Aorta (tissue), 5 donors: ENCODE data around the gene GJB4. TPM values are rescaled to one million over a fixed set of nuclear protein-coding genes. Genes with fewer than 3 reads are reported as not detected.

ENCODE experiments used
- ATAC-seq: fragments of 200-7000 bp; cut with Tn5 transposase; one replicate; pipeline ENCODE4 v1.9.1; 2022; ENCODE audit warnings: moderate library complexity; ENCODE audit not compliant: low FRiP score
- DNase-seq, 2 donors: peaks; one replicate each; pipeline ENCODE4 v3.0.0-alpha.2; 2020
- H3K27ac ChIP-seq, 2 donors: one replicate each; pipeline ENCODE4 v1.5.1; 2013; ENCODE audit warnings: low read length in 2 of 2, mild to moderate bottlenecking in 2 of 2, moderate library complexity in 2 of 2, control low read depth in 1 of 2, inconsistent platforms in 1 of 2, low read depth in 1 of 2
- H3K27me3 ChIP-seq, 2 donors: one replicate each; pipeline ENCODE4 v1.6.1; 2013; ENCODE audit warnings: control low read depth in 1 of 2, low read length in 1 of 2, mild to moderate bottlenecking in 1 of 2, moderate library complexity in 1 of 2; ENCODE audit not compliant: insufficient read depth in 2 of 2, control insufficient read depth in 1 of 2
- H3K36me3 ChIP-seq, 2 donors: one replicate each; pipeline ENCODE4 v1.6.1; 2013; ENCODE audit warnings: control low read depth in 1 of 2, low read length in 1 of 2, mild to moderate bottlenecking in 1 of 2; ENCODE audit not compliant: insufficient read depth in 2 of 2, control insufficient read depth in 1 of 2
- H3K4me1 ChIP-seq, 2 donors: one replicate each; pipeline ENCODE4 v1.6.1; 2013; ENCODE audit warnings: low read length in 2 of 2, control low read depth in 1 of 2, mild to moderate bottlenecking in 1 of 2, moderate library complexity in 1 of 2; ENCODE audit not compliant: insufficient read depth in 2 of 2, control insufficient read depth in 1 of 2
- H3K4me3 ChIP-seq, 2 donors: one replicate each; pipeline ENCODE4 v1.5.1; 2013; ENCODE audit warnings: low read length in 2 of 2, control low read depth in 1 of 2, mild to moderate bottlenecking in 1 of 2
- H3K9me3 ChIP-seq: one replicate; pipeline ENCODE4 v1.6.1; 2013; ENCODE audit warnings: mild to moderate bottlenecking, low read length; ENCODE audit not compliant: control insufficient read depth
- WGBS, 2 donors: extraction: QIAGEN DNeasy Blood & Tissue Kit; methylation state at CpG; one replicate each; pipeline ENCODE4 v1.1.7; 2013; 5-methylcytosine and 5-hydroxymethylcytosine counted together
- intact Hi-C, 2 donors: fragments of 100-400 bp; cut with DNase I; formaldehyde crosslinking; loops; one replicate each; pipeline versions ENCODE4 v1.14.2 to v1.15.0; 2022
- polyA plus RNA-seq, 2 donors: library from polyadenylated mRNA; stranded (reverse); fragments of 200-250 nt; gene quantifications; one replicate each; pipeline ENCODE4 v1.2.3, GENCODE V29; 2013
- total RNA-seq, 2 donors: library from RNA; stranded (reverse); fragmentation: NEBNext Ultra II Directional; extraction: Animal tissue kit (Norgen Biotek cat#: 25700); gene quantifications; one replicate each; pipeline ENCODE4 v1.2.1, GENCODE V29; 2021
- donor health status: healthy with polysubstance abuse.
- donor health status: Bipolar disorder and iron deficiency.
- donor health status: DM: no; HTN: no; CAD: no.
- donor health status: DM: no; HTN: no; CAD: no.
- donor health status: DM: yes; HTN: yes; CAD: no.

The GJB4 gene
- total and polyA plus RNA-seq, 4 donors: not detected

DNA sequence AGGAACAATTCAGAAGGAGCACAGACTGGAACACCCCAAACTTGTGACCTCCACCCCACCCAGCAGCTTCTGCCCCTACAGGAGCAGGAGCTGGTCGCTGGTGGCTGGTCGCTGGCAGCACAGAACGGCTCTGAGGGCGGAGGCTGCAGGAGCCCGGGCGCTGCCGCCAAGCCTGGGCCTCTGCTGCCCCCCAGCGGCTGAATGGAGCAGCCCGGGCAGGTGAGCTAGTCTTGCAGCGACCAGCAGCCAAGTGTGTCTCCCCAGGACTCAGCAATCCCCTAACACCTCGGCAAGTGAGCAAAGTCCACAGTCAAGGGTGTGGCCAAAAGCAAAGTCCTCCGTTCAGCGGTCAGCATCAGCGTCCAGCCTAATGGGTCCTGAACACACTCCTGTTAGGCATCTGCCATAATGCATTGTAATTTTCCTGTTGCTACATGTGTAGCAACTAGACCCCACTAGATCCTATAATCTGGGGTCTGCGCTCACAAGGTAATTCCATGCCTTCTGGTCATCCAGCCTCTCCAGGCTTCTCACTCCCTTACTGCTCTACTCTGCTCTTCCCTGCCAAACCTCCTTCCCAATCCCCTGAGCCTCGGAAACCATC, 16.8 kb upstream of the GJB4 start:
- WGBS, 2 donors: 12 to 14% methylated on average over 14 to 16 of the region's 16 CpGs
- DNase-seq (peak; percentile 79 to 93), ATAC-seq (peak; percentile 80)
- no peak overlapping the region for H3K27ac ChIP-seq
- no peaks in the 10 kb centered on the region for H3K36me3 ChIP-seq
- no peaks in the 10 kb centered on the region for H3K4me1 ChIP-seq
- H3K4me3 ChIP-seq: no peak overlapping the region
- intact Hi-C loops: loop anchor here (5.0 to 10.0 kb wide), 2 partner anchors 1108 to 1110 kb away; no protein-coding TSS in a partner anchor
- H3K27me3 ChIP-seq: no peaks in the 10 kb centered on the region
- no peaks in the 10 kb centered on the region for H3K9me3 ChIP-seq

DNA sequence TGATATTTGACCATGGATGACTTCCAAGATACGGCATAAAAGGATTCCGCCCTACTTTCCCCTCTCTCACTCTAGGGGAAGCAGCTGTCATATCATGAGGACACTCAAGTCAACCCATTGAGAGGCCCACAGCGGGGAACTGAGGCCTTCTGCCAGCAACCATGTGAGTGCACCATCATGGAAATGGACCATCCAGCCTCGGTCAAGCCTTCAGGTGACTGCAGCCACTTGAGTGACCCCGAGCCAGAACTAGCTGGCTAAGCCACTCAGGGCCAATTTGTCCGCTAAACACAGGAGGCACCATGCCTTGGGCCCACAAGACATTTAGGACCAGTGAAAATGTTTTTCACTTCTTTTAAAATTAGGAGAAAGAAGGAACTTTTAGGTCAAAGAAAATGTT, 15.8 kb upstream of the GJB4 start:
- intact Hi-C loops: loop anchor here (5.0 to 10.0 kb wide), 2 partner anchors 1109 to 1111 kb away; no protein-coding TSS in a partner anchor
- Histone ChIP-seq H3K27ac (no peak overlapping the region), H3K9me3 (no peaks in the 10 kb centered on the region), H3K4me3 (no peak overlapping the region), H3K4me1 (no peaks in the 10 kb centered on the region), H3K27me3 (no peaks in the 10 kb centered on the region), H3K36me3 (no peaks in the 10 kb centered on the region)
- no peak for ATAC-seq
- no peak for DNase-seq
- WGBS, 2 donors: 87 to 92% methylated on average over 6 of the region's 6 CpGs

DNA sequence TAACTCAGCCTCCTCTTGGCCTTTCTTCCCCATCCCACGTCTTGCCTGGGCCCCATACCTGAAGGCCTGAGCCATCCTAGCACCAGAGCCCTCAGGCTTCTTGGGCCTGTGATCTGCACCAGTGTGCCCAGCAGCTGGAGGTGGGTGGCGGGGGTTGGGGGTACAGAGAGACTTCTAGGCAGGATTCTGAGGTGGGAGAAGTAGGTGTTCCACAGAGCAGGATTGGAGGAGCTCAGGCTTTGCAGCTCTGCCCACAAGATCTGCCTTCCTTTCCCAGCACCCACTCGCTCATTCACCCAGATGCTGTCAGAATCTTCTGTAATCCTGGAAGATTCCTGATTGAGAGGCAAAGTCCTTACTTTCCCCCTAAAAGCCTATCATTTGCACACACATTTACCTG, 14.7 kb upstream of the GJB4 start:
- Histone ChIP-seq H3K27me3 (no peaks in the 10 kb centered on the region), H3K27ac (no peak overlapping the region), H3K36me3 (no peaks in the 10 kb centered on the region), H3K4me1 (no peaks in the 10 kb centered on the region), H3K9me3 (no peaks in the 10 kb centered on the region), H3K4me3 (no peak overlapping the region)
- no peak for ATAC-seq
- WGBS, 2 donors: 78% methylated on average over 3 of the region's 3 CpGs
- DNase-seq: no peak
- intact Hi-C loops: loop anchor here (5.0 to 10.0 kb wide), 2 partner anchors 1110 to 1113 kb away; no protein-coding TSS in a partner anchor

GRCh38 chr1:34745666-34746065, 13.9 kb upstream of the GJB4 start:
- ATAC-seq: no peak
- Histone ChIP-seq H3K9me3 (no peaks in the 10 kb centered on the region), H3K27me3 (no peaks in the 10 kb centered on the region), H3K36me3 (no peaks in the 10 kb centered on the region), H3K4me3 (no peak overlapping the region), H3K4me1 (no peaks in the 10 kb centered on the region), H3K27ac (no peak overlapping the region)
- no peak for DNase-seq
- WGBS, 2 donors: 77 to 79% methylated on average over 5 of the region's 5 CpGs
- intact Hi-C loops: loop anchor here in 1 of 2 donors (10.0 kb wide), 1 partner anchor 1111 kb away; no protein-coding TSS in a partner anchor

- H3K9me3 ChIP-seq: no peaks in the 10 kb centered on the region
- intact Hi-C loops: loop anchor here in 1 of 2 donors (10.0 kb wide), 1 partner anchor 1111 kb away; no protein-coding TSS in a partner anchor
- H3K4me1 ChIP-seq: no peaks in the 10 kb centered on the region
- no peaks in the 10 kb centered on the region for H3K27me3 ChIP-seq
- WGBS, 2 donors: 82 to 88% methylated on average over 4 of the region's 4 CpGs
- H3K27ac ChIP-seq: no peak overlapping the region
- no peak for DNase-seq
- H3K36me3 ChIP-seq: no peaks in the 10 kb centered on the region
- H3K4me3 ChIP-seq: no peak overlapping the region
- ATAC-seq: no peak
Measured at GRCh38 chr1:34746101-34746500, 13.4 kb upstream of the GJB4 start.

DNA sequence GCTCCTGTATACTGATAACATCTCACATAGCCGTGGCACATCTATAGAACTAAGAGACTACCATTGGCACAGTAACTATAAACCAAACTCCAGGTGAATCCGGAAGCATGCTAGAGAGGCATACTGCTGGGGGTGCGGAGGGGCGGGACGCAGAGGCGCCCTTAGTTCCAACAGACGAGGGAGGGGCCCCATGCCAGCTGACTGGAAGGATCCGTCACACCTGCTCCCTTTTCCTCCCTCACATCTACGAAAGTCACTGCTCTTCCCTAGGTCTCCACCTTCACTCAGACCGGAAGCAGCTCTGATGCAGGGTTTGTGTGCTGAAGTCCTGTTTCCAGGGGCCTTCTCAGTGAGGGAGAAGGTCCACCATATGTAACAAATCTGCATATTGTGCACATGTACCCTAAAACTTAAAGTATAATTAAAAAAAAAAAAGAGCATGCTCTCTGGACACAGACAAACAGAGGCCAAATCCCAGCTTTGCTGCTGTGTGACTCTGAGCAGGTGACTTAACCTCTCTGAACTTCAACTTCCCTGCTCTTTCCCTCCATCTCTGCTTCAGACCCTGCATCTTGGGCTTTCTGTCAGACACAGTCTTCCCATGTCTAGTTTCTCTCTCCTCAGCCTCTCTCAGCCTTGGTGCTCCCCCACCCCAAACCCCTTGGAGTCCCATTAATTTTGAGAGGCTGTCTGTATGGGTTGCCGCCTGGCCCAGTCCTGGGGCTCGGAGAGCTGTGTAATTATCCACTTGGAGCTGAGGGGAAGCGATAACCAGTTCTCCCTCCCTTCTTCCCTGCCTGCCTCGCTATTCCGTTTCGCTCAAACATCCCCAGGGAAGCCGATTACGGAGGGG, 12.5 kb upstream of the GJB4 start:
- H3K36me3 ChIP-seq: no peaks in the 10 kb centered on the region
- intact Hi-C loops: loop anchor here in 1 of 2 donors (10.0 kb wide), 1 partner anchor 1112 kb away; no protein-coding TSS in a partner anchor
- H3K9me3 ChIP-seq: no peaks in the 10 kb centered on the region
- 64 to 65% methylated on average over 18 of the region's 18 CpGs for WGBS, 2 donors
- no peaks in the 10 kb centered on the region for H3K4me1 ChIP-seq
- no peak overlapping the region for H3K4me3 ChIP-seq
- H3K27ac ChIP-seq: no peak overlapping the region
- DNase-seq (peak in 1 of 2 donors; percentile 58), ATAC-seq (no peak)
- H3K27me3 ChIP-seq: no peaks in the 10 kb centered on the region

GRCh38 chr1:34747638-34747941, 11.9 kb upstream of the GJB4 start:
- Histone ChIP-seq H3K27ac (no peak overlapping the region), H3K27me3 (no peaks in the 10 kb centered on the region), H3K4me1 (no peaks in the 10 kb centered on the region), H3K4me3 (no peak overlapping the region), H3K9me3 (no peaks in the 10 kb centered on the region), H3K36me3 (no peaks in the 10 kb centered on the region)
- intact Hi-C loops: loop anchor here in 1 of 2 donors (10.0 kb wide), 1 partner anchor 1113 kb away; no protein-coding TSS in a partner anchor
- 68 to 75% methylated on average over 6 of the region's 6 CpGs for WGBS, 2 donors
- DNase-seq: no peak
- no peak for ATAC-seq

DNA sequence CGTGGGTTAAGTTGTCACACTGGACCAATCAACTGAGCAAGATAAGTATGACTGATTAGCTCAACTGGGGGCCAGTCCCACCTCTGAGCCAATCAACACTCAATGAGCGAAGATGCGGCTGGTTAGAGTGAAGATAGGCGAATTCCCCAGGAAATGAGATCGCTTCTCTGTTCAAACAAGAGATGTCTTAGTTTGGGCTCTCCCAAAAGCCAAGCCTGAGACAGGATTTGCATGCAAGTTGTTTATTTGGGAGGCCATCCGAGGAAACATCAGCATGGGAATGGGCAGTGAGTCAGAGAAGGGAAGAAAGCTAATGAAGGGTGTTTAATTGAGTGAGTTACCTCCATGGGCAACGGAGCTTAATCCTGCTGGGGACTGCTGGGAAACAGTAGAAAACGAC, 9.5 kb upstream of the GJB4 start:
- Histone ChIP-seq H3K27me3 (no peaks in the 10 kb centered on the region), H3K27ac (no peak overlapping the region), H3K9me3 (no peaks in the 10 kb centered on the region), H3K4me1 (no peaks in the 10 kb centered on the region), H3K36me3 (no peaks in the 10 kb centered on the region), H3K4me3 (no peak overlapping the region)
- ATAC-seq (no peak), DNase-seq (peak in 1 of 2 donors; percentile 17)
- 53 to 60% methylated on average over 8 of the region's 8 CpGs for WGBS, 2 donors
- intact Hi-C loops: loop anchor here in 1 of 2 donors (10.0 kb wide), 1 partner anchor 1115 kb away; no protein-coding TSS in a partner anchor
